ENCODE measurements around the gene SOX8.

SOX8 gene

DNA sequence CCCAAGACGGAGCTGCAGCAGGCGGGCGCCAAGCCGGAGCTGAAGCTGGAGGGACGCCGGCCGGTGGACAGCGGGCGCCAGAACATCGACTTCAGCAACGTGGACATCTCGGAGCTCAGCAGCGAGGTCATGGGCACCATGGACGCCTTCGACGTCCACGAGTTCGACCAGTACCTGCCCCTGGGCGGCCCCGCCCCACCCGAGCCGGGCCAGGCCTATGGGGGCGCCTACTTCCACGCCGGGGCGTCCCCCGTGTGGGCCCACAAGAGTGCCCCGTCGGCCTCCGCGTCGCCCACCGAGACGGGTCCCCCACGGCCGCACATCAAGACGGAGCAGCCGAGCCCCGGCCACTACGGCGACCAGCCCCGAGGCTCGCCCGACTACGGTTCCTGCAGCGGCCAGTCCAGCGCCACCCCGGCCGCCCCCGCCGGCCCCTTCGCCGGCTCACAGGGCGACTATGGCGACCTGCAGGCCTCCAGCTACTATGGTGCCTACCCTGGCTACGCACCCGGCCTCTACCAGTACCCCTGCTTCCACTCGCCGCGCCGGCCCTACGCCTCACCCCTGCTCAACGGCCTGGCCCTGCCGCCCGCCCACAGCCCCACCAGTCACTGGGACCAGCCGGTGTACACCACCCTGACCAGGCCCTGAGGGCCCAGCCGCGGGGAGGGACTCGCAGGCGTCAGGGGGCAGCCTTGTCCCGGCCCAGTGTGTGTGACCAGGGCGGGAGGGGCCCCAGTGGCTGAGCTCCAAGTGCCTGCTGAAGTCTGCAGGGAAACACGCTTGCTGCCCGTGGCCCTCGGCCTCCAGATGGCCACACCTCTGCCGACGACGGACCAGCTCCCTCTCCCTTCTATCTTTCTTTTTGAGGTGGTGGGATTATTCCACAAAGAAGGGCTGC lies 3.4 kb downstream of the SOX8 start (continued):
- TF ChIP-seq, protein P1, sequence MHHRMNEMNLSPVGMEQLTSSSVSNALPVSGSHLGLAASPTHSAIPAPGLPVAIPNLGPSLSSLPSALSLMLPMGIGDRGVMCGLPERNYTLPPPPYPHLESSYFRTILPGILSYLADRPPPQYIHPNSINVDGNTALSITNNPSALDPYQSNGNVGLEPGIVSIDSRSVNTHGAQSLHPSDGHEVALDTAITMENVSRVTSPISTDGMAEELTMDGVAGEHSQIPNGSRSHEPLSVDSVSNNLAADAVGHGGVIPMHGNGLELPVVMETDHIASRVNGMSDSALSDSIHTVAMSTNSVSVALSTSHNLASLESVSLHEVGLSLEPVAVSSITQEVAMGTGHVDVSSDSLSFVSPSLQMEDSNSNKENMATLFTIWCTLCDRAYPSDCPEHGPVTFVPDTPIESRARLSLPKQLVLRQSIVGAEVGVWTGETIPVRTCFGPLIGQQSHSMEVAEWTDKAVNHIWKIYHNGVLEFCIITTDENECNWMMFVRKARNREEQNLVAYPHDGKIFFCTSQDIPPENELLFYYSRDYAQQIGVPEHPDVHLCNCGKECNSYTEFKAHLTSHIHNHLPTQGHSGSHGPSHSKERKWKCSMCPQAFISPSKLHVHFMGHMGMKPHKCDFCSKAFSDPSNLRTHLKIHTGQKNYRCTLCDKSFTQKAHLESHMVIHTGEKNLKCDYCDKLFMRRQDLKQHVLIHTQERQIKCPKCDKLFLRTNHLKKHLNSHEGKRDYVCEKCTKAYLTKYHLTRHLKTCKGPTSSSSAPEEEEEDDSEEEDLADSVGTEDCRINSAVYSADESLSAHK (tag by site-specific recombination; IDR thresholded peaks at IDR 0.05) = no peak
- no peak for TF ChIP-seq GLIS1 (tag by site-specific recombination; IDR thresholded peaks at IDR 0.05)
- TF ChIP-seq ZNF449 (tag by site-specific recombination; IDR thresholded peaks at IDR 0.05) = no peak
- no peak for TF ChIP-seq OVOL3 (tag by site-specific recombination; IDR thresholded peaks at IDR 0.05)
- TF ChIP-seq ZNF175 (tag by site-specific recombination; IDR thresholded peaks at IDR 0.05) = no peak
- no peak for TF ChIP-seq ZXDB (tag by site-specific recombination; IDR thresholded peaks at IDR 0.05)

DNA sequence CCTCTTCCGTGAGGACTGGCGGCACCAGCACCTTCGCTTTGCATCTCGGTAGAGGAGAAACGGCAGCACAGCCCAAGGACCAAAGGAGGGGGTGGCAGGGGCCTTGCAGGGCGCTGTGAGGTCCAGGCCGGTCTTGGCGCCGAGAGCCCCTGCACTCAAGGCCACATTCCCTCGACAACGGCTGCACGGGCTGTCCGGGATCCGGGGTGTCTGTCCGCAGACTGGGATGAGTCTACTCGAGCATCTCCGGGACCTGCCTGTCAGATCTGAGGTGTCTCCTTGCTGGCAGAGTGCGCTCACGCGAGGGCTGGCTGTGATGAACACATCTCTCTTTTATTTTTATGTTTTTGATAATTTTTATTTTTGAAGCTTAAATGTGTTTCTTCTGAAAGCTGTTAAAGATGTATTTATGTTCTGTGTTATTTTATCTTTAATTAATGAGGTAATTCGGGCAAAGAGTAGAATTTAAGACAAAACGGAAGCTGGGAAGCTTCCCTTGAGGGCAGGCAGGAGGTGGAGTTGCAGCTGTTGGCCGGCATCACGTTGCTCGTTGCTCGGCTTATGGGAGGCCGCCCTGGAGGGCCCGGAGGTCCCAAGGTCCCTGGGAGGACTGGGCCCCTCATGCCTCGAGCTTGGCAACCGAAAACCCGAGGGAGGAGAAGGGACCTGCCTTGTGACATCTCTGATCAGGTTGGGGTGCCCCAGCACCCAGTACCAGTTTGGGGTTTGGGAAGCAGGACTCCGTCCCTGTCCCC lies 4.3 kb downstream of the SOX8 start:
- H3K9me3 ChIP-seq (ENCODE audit: control insufficient read depth, insufficient read depth, low read depth, low read length) = no peaks in the 10 kb centered on the region
- H3K4me1 ChIP-seq (ENCODE audit: control insufficient read depth, insufficient read depth, low read length) = no peaks in the 10 kb centered on the region
- H3K27ac ChIP-seq (ENCODE audit: extremely low read depth, low read depth, low read length) = no peak overlapping the region
- ChIA-PET CTCF (no interaction called here), POLR2A (interaction anchor here (1.1 kb wide), 1 partner anchor 11 kb away, joined by 3 read pairs; no protein-coding TSS in a partner anchor)
- no peaks in the 10 kb centered on the region for H3K36me3 ChIP-seq (ENCODE audit: control insufficient read depth in 2 of 2, insufficient read depth in 1 of 2, low read length in 2 of 2)
- H3K4me3 ChIP-seq (ENCODE audit: low read depth, low read length) = no peak overlapping the region
- TF ChIP-seq, protein P2, sequence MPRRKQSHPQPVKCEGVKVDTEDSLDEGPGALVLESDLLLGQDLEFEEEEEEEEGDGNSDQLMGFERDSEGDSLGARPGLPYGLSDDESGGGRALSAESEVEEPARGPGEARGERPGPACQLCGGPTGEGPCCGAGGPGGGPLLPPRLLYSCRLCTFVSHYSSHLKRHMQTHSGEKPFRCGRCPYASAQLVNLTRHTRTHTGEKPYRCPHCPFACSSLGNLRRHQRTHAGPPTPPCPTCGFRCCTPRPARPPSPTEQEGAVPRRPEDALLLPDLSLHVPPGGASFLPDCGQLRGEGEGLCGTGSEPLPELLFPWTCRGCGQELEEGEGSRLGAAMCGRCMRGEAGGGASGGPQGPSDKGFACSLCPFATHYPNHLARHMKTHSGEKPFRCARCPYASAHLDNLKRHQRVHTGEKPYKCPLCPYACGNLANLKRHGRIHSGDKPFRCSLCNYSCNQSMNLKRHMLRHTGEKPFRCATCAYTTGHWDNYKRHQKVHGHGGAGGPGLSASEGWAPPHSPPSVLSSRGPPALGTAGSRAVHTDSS (tag by site-specific recombination; IDR thresholded peaks at IDR 0.05) = no peak
- TF ChIP-seq ZNF239 (tag by site-specific recombination; IDR thresholded peaks at IDR 0.05) (no peak), SETDB1 (IDR thresholded peaks at IDR 0.05; ENCODE audit: insufficient read length, low read length) (no peak), GLI2 (tag by site-specific recombination; IDR thresholded peaks at IDR 0.05; ENCODE audit: borderline replicate concordance, low read depth) (no peak), HOXC10 (CRISPR knock-in tag; IDR thresholded peaks at IDR 0.05) (no peak), ZNF266 (tag by site-specific recombination; IDR thresholded peaks at IDR 0.05; ENCODE audit: low read depth) (no peak), KLF16 (tag by site-specific recombination; IDR thresholded peaks at IDR 0.05) (no peak), ZNF621 (tag by site-specific recombination; IDR thresholded peaks at IDR 0.05) (no peak), ZFP37 (tag by site-specific recombination; IDR thresholded peaks at IDR 0.05) (no peak), TCF7L2 (IDR thresholded peaks at IDR 0.05; ENCODE audit: borderline replicate concordance, low read depth, low read length) (no peak), ZNF274 (IDR thresholded peaks at IDR 0.05; ENCODE audit: low read length) (no peak), ZNF274 (tag by site-specific recombination; IDR thresholded peaks at IDR 0.05; ENCODE audit: borderline replicate concordance) (no peak)
- TF ChIP-seq, protein P3, sequence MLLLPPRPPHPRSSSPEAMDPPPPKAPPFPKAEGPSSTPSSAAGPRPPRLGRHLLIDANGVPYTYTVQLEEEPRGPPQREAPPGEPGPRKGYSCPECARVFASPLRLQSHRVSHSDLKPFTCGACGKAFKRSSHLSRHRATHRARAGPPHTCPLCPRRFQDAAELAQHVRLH (tag by site-specific recombination; IDR thresholded peaks at IDR 0.05) = no peak
- TF ChIP-seq, protein P4, sequence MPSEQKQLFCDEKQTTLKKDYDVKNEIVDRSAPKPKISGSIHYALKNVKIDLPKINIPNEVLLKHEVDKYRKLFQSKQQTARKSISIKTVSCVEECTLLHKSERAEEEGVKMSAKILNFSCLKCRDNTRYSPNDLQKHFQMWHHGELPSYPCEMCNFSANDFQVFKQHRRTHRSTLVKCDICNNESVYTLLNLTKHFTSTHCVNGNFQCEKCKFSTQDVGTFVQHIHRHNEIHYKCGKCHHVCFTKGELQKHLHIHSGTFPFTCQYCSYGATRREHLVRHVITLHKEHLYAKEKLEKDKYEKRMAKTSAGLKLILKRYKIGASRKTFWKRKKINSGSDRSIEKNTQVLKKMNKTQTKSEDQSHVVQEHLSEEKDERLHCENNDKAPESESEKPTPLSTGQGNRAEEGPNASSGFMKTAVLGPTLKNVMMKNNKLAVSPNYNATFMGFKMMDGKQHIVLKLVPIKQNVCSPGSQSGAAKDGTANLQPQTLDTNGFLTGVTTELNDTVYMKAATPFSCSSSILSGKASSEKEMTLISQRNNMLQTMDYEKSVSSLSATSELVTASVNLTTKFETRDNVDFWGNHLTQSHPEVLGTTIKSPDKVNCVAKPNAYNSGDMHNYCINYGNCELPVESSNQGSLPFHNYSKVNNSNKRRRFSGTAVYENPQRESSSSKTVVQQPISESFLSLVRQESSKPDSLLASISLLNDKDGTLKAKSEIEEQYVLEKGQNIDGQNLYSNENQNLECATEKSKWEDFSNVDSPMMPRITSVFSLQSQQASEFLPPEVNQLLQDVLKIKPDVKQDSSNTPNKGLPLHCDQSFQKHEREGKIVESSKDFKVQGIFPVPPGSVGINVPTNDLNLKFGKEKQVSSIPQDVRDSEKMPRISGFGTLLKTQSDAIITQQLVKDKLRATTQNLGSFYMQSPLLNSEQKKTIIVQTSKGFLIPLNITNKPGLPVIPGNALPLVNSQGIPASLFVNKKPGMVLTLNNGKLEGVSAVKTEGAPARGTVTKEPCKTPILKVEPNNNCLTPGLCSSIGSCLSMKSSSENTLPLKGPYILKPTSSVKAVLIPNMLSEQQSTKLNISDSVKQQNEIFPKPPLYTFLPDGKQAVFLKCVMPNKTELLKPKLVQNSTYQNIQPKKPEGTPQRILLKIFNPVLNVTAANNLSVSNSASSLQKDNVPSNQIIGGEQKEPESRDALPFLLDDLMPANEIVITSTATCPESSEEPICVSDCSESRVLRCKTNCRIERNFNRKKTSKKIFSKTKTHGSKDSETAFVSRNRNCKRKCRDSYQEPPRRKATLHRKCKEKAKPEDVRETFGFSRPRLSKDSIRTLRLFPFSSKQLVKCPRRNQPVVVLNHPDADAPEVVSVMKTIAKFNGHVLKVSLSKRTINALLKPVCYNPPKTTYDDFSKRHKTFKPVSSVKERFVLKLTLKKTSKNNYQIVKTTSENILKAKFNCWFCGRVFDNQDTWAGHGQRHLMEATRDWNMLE (tag by site-specific recombination; conservative IDR thresholded peaks at IDR 0.05; ENCODE audit: low read depth) = no peak

Data from HEK293 (cell line).